AG20443 (cell line): ENCODE data around the gene RHCE.
"Not testable (repeated sequence)": the region's sequence is repeated elsewhere in the genome, so short reads cannot be mapped to it uniquely, and the experiment has no call there.

Experiments used
- DNase-seq: peaks from one replicate; pipeline ENCODE4 v3.0.0; 2012; ENCODE audit warnings: low spot score, mixed read lengths

RHCE gene

GRCh38 chr1:25420715-25421114 lies at the start of gene RHCE:
RHCE (minus strand) TSS chr1:25420825; CDS start chr1:25420786, 39 bp downstream.
- not testable (repeated sequence) for DNase-seq

GRCh38 chr1:25469177-25469576 lies 48.6 kb upstream of the RHCE start:
- peak; percentile 21 for DNase-seq

GRCh38 chr1:25468033-25468432 lies 47.4 kb upstream of the RHCE start:
- DNase-seq: no peak

GRCh38 chr1:25467616-25468015 lies 47.0 kb upstream of the RHCE start:
- no peak for DNase-seq

GRCh38 chr1:25467193-25467592 lies 46.6 kb upstream of the RHCE start:
- no peak for DNase-seq

- no peak for DNase-seq
Observed at GRCh38 chr1:25462732-25463131, 42.1 kb upstream of the RHCE start.

- DNase-seq: no peak
Observed at GRCh38 chr1:25461849-25462248, 41.2 kb upstream of the RHCE start.

- not testable (repeated sequence) for DNase-seq
Observed at GRCh38 chr1:25460816-25461215, 40.2 kb upstream of the RHCE start.

- DNase-seq: no peak
Observed at GRCh38 chr1:25460020-25460419, 39.4 kb upstream of the RHCE start.

GRCh38 chr1:25458541-25459298 lies 38.1 kb upstream of the RHCE start:
- no peak for DNase-seq

GRCh38 chr1:25456502-25456901 lies 35.9 kb upstream of the RHCE start:
- no peak for DNase-seq

- no peak for DNase-seq
Observed at GRCh38 chr1:25451908-25452307, 31.3 kb upstream of the RHCE start.

- no peak for DNase-seq
Observed at GRCh38 chr1:25450891-25451290, 30.3 kb upstream of the RHCE start.

- no peak for DNase-seq
Observed at GRCh38 chr1:25447547-25447946, 26.9 kb upstream of the RHCE start.

- DNase-seq: no peak
Observed at GRCh38 chr1:25445993-25446538, 25.4 kb upstream of the RHCE start.

- not testable (repeated sequence) for DNase-seq
Observed at GRCh38 chr1:25444604-25445003, 24.0 kb upstream of the RHCE start.

GRCh38 chr1:25443030-25443699 lies 22.5 kb upstream of the RHCE start:
- no peak for DNase-seq

- DNase-seq: no peak
Observed at GRCh38 chr1:25442178-25442577, 21.6 kb upstream of the RHCE start.

- DNase-seq: no peak
Observed at GRCh38 chr1:25439287-25439686, 18.7 kb upstream of the RHCE start.

- DNase-seq: no peak
Observed at GRCh38 chr1:25437672-25438071, 17.0 kb upstream of the RHCE start.

GRCh38 chr1:25435397-25436108 lies 14.9 kb upstream of the RHCE start:
- no peak for DNase-seq

- DNase-seq: no peak
Observed at GRCh38 chr1:25433389-25434186, 13.0 kb upstream of the RHCE start.
